GM21737 (cell line): ENCODE data around the gene TNIP2.

Source experiments
- ATAC-seq: cut with Tn5 transposase; IDR thresholded peaks from one replicate; pipeline ENCODE4 v1.9.1; 2021; ENCODE audit warnings: mild to moderate bottlenecking, moderate library complexity; ENCODE audit not compliant: unreplicated experiment

The TNIP2 gene

GRCh38 chr4:2755821-2756690 is at the start of gene TNIP2:
TSS of gene TNIP2 (minus strand) at chr4:2756336. CDS start at chr4:2756289, 47 bp downstream.
- ATAC-seq, result peak; percentile 66

- no peak for ATAC-seq
Observed at GRCh38 chr4:2804973-2805501, 48.9 kb upstream of the TNIP2 start.

GRCh38 chr4:2804449-2804972 is 48.4 kb upstream of the TNIP2 start:
- ATAC-seq, result no peak

- ATAC-seq, result no peak
Observed at GRCh38 chr4:2803624-2804448, 47.7 kb upstream of the TNIP2 start.

- ATAC-seq, result no peak
Observed at GRCh38 chr4:2802618-2803531, 46.7 kb upstream of the TNIP2 start.

DNA sequence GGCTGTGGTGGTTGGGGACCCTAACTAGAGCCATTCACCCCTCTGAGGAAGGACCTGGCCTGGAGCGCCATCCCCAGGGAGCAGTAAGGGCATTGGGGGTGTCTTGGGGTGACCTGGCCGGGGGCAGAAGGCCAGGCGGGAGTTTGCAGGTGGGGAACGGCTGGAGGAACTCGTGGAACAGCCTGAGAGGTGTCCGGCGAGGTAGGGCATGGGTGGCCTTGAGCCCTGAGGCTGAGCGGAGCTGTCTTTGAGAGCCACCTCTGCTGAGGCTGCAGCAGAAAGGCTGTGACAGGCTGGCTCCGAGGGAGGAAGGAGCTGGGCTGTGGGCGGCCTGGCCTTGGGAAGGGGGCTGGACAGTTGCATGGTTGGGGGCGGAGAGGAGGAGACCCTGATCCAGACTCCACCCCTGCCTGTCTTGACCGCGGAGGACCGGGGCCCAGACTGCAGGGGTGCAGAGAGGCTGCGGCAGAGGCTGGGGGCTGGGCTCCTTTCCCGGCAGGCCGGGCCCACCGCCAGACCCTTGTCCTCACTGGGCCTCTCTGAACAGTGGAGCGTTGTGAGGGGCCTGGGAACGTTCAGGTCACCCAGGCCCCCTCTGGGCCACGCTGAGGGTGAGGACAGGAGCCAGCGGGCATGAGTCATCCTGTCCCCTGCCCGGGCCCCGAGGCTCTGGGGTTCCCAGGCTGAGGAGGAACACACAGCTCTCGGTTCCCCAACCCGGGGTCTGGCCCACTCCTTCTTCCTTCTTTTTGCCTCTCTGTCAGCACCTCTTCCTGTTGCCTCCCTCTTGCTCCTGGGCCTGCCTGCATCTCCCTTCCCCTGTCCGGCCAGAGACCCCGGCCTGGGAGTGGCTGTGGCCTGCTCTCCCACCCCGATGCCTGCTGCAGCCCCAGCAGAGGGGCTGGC is 44.8 kb upstream of the TNIP2 start:
- ATAC-seq, result no peak

DNA sequence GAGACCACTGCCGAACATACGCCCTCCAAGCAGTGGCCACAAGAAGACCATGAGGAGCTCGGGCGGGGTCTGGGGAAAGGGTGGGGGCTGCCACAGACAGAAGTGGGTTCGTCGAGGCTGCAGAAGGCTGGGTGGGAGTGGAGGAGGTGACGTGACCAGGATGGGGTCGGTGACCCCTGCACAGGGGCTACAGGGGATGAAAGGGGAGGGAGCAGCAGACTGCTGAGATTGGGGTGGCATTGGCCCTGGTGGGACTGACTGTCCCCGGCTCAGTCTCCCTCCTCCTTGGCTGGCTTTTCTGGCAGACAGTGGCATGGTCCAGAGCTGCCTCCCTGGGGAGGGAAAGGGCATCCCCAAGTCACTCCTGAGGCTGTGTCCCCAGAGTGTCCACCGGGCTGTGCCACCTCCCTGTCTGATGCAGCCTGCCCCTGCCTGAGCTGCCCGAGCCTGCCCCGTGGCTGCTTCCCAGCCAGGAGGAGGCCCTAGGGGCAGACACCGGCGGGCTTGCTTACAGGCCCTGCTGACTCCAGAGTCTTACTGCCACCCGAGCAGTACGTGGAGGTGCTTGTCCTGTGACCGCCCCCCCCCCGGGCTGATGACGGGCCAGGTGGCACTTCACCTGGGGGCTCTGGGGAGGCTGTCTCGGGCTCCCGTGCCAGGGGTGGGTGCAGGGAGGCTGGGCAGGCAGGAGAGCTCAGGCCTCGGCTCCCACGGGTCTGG is 44.0 kb upstream of the TNIP2 start:
- ATAC-seq, result no peak

DNA sequence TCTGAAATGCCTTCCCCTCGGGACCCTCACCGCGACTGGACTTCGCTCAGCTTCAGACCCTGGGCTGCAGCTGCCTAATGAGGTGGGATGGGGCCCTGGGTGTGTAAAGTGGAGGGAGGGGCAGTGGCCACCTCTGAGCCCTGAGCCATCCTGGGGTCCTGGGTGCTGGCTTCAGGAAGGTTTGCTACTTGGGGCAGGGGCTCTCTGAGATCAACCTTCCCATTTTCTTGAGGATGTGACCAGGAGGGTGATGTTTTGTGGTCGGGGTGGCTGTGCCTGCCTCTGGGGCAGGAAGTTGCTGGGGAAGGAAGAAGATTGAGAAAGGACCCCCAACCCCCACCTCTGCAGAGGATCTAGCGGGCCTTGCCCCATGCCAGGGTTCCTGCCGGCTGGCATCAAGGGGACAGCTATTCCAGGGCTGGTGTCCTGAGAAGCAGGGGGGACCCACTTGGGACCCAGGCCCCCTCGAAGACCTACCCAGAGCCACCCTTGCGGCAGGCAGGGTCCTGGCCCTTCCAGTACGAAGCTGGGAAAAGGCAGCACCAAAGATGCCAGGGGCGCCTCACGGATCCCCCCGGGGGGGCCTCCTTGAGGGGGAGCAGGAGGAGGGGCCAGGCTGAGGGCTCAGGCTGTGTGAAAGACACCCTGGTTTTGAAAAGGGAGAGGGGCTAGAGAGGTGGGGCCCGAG is 43.2 kb upstream of the TNIP2 start:
- ATAC-seq, result no peak

GRCh38 chr4:2798399-2799223 is 42.5 kb upstream of the TNIP2 start:
- ATAC-seq, result peak; percentile 51

DNA sequence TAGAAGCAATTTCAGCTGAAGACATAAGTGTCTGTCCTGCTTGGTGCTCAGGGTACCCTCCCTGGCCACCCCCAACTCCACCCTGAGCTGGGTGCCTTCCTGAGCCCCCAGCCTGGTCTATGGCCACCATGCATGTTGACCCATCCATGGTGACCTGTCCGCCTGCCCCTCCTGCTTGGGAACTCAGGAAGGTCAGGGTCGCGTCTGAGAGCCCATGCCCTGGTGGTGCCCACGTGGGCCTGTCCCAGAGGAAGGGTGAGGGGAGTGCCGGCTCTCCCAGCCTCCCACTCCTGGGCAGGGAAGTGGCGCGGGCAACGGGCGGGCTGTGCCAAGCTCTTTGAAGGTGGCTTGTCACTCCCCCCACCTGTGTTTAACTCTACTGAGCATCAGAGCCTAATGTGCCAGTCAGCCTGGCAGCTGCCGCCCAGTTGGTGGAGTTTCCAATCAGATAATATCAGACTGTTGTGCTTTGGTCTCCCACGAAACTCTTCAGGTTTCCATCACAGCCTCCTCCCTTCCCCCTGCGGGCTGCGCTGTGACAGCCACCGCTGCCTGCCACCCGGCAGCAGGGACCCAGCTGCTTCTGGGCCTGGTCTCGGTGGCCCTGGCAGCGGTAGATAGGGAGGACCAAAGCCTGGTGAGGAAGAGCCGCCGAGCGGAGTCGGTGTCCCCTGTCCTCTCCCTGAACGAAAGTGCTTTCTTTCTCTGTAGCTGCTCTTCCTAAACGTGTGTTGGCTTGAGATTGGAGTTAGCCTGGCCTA is 41.6 kb upstream of the TNIP2 start:
- no peak for ATAC-seq

GRCh38 chr4:2796849-2797544 is 40.9 kb upstream of the TNIP2 start:
- ATAC-seq, result no peak

GRCh38 chr4:2795893-2796848 is 40.0 kb upstream of the TNIP2 start:
- no peak for ATAC-seq

- ATAC-seq, result no peak
Observed at GRCh38 chr4:2795300-2795892, 39.3 kb upstream of the TNIP2 start.
